CD4-positive, alpha-beta T cell treated with Interleukin-4 for 1 hour (primary cell): ENCODE measurements around the gene CBX2.
"Not testable (repeated sequence)": the region's sequence is repeated elsewhere in the genome, so short reads cannot be mapped to it uniquely, and the experiment has no call there.

Experiments used
- DNase-seq, 2 donors: peaks; one replicate each; pipeline ENCODE4 v3.0.0-alpha.2; 2020 to 2022

CBX2 gene

GRCh38 chr17:79743614-79744013 lies 34.3 kb upstream of the CBX2 start:
- no peak for DNase-seq

GRCh38 chr17:79745641-79746105 lies 32.3 kb upstream of the CBX2 start:
- DNase-seq: no peak

DNA sequence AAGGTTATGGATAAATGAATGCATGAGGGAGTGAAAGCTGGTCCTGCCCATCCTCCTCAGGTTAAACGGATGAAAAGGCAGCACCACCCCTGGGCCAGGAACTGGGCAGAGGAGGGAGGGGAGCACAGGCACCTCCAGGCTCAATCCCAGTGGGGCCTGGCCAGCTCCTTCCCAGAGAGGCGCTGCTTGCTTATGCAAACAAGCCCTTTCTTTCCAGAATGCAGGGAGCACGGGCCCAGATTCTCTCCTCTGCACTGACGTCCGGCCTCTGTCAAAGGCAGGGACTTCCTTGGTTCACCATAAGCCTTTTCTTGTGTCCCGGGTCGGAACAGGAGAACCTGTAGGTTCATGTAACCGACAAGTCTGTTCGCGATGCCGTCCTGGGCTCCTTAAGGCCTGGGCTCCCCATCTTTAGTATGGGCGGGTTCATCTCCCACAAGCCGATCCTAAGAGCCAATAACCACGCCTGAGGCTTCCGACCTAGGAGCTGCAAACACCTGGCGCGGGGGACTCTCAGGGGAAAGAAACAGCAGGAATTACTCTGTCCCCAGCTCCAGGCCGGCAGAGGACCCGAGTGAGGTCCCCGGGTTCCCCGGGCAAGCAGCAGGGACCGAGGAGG lies 30.9 kb upstream of the CBX2 start:
- no peak for DNase-seq

GRCh38 chr17:79747508-79748294 lies 30.2 kb upstream of the CBX2 start:
- no peak for DNase-seq

DNA sequence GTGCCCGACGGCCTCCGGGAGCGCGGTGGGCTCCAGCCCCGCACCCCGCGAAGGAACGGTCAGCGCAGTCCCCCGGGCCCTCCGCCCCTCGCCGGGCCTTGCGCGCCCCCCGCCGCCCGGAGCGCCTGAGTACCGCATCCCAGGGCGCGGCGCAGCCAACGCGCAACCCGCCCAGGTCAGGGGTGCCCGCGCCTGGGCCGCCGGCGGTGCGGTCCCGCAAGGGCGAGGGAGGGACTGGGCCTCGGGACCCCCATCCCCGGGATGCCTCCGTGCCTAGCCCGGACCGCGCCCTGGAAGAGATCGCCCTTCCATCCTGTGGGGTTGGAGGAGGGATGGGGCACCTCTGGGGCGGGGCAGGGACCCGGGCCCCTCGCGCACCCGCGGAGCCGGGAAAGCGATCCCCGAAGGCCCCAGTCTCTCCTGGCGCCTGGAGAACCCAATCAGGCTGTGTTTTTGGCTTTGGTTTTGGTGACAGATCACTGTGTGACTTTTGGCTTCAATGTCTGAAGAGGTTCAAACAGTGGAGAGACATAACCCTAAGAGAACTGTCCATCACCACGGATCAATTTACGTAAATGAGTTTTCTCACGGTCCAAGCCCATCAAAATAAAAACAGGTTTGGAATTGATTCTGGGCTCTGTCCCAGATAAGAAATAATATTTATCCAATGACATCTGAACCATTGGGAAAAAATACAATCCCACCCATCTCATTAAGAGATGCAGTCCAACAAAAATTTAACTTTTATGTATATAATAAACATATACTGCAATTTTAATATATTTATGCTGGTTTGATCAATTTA lies 29.5 kb upstream of the CBX2 start:
- no peak for DNase-seq

GRCh38 chr17:79749156-79749815 lies 28.7 kb upstream of the CBX2 start:
- DNase-seq: no peak

DNA sequence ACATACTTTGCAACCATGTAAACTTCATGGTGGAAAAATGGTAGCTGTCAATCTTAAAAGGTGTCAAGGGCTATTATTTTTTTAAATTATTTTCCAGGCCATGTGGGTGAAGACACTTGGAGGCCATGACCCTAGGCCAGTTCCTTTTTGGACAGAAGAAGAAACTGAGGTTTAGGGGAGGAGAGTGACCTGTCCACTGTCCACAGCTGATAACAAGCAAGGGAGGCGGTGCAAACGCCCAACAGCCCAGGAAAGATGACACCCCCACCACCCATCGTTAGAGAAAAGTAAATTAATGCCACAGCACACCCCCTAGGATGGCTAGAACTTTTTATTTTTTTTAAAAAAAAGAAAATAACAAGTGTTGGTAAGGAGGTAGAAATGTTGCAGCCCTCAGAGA lies 28.0 kb upstream of the CBX2 start:
- DNase-seq: no peak

DNA sequence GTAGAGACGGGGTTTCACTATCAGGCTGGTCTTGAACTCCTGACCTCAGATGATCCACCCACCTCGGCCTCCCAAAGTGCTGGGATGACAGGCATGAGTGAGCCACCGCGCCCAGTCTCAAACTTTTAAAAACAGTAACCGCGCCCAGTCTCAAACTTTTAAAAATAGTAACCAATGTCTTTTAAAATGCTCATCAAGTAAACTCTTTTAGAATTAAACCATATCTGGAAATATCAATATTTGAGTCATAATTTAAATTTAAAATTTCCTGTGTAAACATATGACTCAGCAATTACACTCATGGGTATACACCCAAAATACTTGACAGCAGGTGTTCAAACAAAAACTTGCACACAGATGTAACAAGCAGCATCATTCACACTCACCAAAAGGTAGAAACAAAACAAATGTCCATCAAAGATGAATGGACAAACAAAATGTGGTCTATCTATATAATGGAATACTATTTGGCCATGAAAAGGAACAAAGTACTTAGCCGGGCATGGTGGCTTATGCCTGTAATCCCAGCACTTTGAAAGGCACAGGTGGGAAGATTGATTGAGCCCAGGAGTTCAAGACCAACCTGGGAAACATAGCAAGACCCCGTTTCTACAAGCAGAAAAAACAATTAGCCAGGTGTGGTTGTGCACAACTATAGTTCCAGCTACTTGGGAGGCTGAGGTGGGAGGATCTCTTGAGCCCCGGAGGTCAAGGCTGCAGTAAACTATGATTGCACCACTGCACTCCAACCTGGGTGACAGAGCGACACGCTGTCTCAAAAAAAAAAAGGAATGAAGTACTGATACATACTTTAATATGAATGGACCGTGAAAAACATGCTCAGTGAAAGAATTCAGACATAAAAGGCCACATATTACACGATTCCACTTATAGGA lies 27.1 kb upstream of the CBX2 start:
- DNase-seq: no peak

GRCh38 chr17:79752175-79752574 lies 25.8 kb upstream of the CBX2 start:
- no peak for DNase-seq

DNA sequence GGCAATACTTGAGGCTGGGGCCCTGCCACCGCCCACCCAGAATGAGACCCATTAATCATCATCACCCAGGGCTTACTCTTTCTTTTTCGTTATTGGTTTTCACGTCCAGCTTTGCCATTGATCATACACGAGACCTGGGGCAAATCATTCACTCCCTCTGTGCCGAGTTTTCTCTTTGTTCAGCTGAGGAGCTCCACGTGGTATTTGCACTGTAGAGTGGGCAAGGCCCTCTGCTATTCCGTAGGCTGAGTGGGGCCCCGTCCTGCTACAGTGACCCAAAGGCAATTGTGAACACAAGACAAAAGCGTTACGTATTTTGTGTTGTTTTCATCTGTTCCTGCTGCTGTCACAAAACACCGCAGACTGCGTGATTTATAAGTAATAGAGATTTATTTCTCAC lies 23.6 kb upstream of the CBX2 start:
- DNase-seq: no peak

DNA sequence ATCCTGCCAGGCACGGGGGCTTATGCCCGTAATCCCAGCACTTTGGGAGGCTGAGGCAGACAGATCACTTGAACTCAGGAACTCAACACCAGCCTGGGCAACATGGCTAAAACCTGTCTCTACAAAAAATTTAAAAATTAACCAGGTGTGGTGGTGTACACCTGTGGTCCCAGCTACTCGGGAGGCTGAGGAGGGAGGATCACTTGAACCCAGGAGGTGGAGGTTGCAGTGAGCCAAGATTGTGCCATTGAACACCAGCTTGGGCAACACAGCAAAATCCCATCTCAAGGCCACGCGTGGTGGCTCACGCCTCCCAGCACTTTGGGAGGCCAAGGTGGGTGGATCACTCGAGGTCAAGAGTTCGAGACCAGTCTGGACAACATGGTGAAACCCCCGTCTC lies 23.0 kb upstream of the CBX2 start:
- DNase-seq: not testable (repeated sequence)

- DNase-seq: no peak
Observed at GRCh38 chr17:79755591-79755990, 22.4 kb upstream of the CBX2 start.

DNA sequence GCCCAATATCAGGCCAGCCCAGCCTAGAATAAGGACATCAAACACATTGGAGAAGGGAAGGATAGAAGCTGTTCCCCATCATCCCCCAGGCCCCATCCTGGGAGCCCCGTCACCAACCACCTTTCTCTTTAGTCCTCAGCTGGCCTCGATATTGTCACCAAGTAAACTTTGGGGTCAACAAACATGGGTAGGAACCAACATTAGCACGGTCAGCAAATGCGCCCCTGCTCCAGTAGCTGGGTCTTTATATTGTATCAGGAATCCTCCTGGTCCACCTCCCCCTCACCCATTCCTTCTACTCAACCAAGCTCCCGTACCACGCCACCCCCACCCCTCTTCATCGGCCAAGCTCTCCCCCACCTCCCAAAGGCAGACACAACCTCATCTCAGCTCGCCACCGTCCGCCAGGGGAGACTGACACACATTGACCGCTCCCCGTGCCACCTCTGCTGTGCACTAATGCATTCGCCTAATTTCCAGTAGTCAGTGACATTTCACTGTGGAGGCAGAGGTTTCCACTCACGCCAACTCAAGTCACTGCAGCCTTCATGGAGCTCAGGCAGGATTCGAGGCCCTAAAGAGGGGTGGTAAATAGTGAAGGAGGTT lies 20.7 kb upstream of the CBX2 start:
- no peak for DNase-seq

DNA sequence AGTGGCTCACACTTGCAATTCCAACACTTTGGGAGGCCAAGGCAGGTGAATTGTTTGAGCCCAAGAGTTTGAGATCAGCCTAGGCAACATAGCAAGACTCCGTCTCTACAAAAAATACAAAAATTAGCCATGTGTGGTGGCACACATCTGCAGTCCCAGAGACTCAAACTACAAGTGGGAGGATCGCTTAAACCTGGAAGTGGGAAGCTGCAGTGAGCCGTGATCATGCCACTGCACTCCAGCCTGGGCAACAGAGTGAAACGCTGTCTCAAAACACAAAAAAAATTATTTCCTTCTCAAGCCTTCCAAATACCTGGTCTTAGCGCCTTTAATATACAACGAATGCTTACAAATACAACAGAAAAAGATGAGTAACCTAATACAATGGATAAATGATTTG lies 19.7 kb upstream of the CBX2 start:
- DNase-seq: no peak

DNA sequence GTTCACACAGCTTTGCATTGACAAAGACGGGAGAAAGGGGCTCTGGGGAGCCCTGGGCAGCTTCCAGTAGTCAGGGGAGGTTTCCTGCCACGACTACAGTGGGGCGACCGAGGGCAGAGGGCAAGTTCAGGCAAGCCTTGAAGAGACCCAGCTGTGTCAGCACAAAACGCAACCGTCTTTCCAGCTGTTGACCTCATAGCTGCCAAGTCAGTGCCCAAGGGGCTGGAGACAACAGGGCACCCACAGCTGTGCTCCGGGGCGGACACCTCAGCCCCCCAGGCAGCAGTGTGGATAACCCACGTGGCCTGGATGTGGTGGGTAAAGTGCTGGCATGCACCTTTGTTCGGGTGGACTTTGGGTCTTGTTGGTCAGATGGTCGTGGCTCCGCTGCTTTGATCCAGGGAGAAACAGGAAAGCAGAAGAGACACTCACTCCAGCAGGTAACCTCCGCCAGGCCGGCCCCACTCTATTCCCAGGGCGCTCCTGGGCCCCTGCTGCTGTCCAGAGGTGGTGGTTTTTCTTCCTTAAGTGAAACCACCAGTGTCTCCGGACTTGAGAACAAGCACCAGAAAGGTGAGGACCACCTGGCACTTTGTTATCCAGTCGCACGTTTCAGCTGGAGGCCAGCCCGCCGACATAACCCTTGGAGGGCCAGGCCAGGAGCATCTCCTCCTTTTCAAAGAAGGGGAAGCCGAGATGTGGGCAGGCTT lies 17.6 kb upstream of the CBX2 start:
- no peak for DNase-seq

DNA sequence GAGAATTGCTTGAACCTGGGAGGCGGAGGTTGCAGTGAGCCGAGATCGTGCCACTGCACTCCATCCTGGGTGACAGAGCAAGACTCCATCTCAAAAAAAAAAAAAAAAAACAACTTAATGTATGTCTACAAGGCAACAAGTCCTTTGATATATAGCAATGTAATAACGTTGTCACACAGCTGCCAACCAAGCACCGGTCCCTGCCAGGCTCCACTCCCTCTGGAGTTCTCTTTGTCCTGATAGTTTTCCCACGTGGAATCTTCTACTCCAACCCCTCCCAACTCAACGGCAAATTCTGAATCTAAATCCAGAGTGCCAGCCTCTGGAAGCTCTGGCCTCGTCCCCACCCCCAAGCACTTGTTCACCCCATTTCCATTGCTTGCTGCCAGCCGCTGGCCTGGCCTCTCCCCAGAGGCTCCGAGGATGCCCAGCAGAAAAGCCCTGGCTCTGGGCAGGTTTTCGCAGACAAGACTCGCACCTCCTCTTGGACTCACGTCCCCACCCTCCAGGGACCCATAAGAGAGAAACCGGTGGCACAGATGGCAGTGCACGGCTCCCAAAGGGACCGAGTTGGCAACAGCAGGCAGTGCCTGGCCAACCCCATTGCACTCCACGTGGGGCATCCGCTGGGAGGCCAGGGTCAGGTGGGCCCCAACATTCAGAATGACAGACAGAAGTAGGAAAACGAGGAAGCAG lies 15.9 kb upstream of the CBX2 start:
- DNase-seq: no peak

DNA sequence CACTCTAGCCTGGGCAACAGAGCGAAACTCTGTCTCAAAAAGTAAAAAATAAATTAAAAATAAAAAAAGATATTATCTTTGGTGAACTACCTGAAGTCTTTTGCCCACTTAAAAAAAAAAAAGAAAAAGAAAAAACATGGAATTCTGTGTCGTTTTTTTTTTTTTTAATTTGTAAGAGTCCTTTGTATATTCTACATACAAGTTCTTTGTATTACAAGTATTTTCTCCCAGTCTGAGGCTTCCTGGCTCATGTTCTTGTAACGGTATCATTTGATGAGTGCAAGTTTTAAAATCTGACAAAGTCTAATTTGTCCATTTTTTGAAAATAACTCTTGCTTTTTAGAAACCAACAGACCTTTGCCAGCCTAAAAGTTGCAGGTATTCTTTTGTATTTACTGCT lies 12.2 kb upstream of the CBX2 start:
- DNase-seq: no peak

GRCh38 chr17:79769570-79770506 lies 8.1 kb upstream of the CBX2 start:
- DNase-seq: no peak

GRCh38 chr17:79771276-79771675 lies 6.7 kb upstream of the CBX2 start:
- no peak for DNase-seq
